Tibial nerve (tissue), 4 donors: ENCODE results near the gene CNOT8. TPM values are rescaled to one million over a fixed set of nuclear protein-coding genes. Genes with fewer than 3 reads are reported as not detected.
"Not testable (repeated sequence)": the region's sequence is repeated elsewhere in the genome, so short reads cannot be mapped to it uniquely, and the experiment has no call there.

Experiments
- DNase-seq, 2 donors: peaks; one replicate each; pipeline ENCODE4 v3.0.0-alpha.2; 2019; ENCODE audit warnings: low spot score in 2 of 2
- H3K27ac ChIP-seq, 4 donors: fragments of 200-600 bp; sonication (generic) in 3 of 4; one replicate each; pipeline ENCODE4 v1.5.1; 2017 to 2019; ENCODE audit warnings: mild to moderate bottlenecking in 1 of 4
- H3K27me3 ChIP-seq, 2 donors: fragments of 200-600 bp; sonication (generic) in 1 of 2; one replicate each; pipeline versions ENCODE4 v1.5.1 to v1.6.0; 2017 to 2019
- H3K36me3 ChIP-seq, 3 donors: fragments of 200-600 bp; sonication (generic); one replicate each; pipeline ENCODE4 v1.5.1; 2018 to 2019
- H3K4me1 ChIP-seq, 4 donors: fragments of 200-600 bp; sonication (generic) in 3 of 4; one replicate each; pipeline ENCODE4 v1.5.1; 2017 to 2019
- H3K4me3 ChIP-seq, 4 donors: fragments of 200-600 bp; sonication (generic) in 3 of 4; one replicate each; pipeline ENCODE4 v1.5.1; 2017 to 2019; ENCODE audit warnings: mild to moderate bottlenecking in 1 of 4, moderate library complexity in 1 of 4
- H3K9me3 ChIP-seq, 4 donors: fragments of 200-600 bp; sonication (generic) in 3 of 4; one replicate each; pipeline ENCODE4 v1.5.1; 2017 to 2019
- EP300 ChIP-seq, 2 donors: sonication (generic); formaldehyde crosslinking; IDR thresholded peaks; one replicate each; pipeline ENCODE4 v1.6.1; 2017; ENCODE audit warnings: antibody characterized with exemption in 2 of 2, mild to moderate bottlenecking in 1 of 2
- POLR2A ChIP-seq, 2 donors: fragments of 450-650 bp; IDR thresholded peaks; one replicate each; pipeline ENCODE4 v1.6.1; 2017; ENCODE audit warnings: antibody characterized with exemption in 2 of 2, mild to moderate bottlenecking in 2 of 2, moderate library complexity in 2 of 2
- WGBS, 2 donors: methylation state at CpG; one replicate each; pipeline ENCODE4 v1.1.5; 2018; 5-methylcytosine and 5-hydroxymethylcytosine counted together
- total RNA-seq, 4 donors: library from RNA; depleted of rRNA; stranded (reverse); fragments of >200 nt; gene quantifications; one replicate each; pipeline ENCODE4 v1.1.0, GENCODE V29; 2016
- TF ChIP-seq, protein P1 (sequence below), 5 experiments: fragments of 200-600 bp in 3 of 5; fragments of 450-650 bp in 2 of 5; sonication (generic) in 3 of 5; IDR thresholded peaks; one replicate each; pipeline ENCODE4 v1.5.1; 2016 to 2019; ENCODE audit warnings: antibody characterized with exemption in 5 of 5, mild to moderate bottlenecking in 3 of 5, moderate library complexity in 2 of 5

The CNOT8 gene
- total RNA-seq, 4 donors from 2014 or later, result 83.9 to 136 (median 102) TPM

DNA sequence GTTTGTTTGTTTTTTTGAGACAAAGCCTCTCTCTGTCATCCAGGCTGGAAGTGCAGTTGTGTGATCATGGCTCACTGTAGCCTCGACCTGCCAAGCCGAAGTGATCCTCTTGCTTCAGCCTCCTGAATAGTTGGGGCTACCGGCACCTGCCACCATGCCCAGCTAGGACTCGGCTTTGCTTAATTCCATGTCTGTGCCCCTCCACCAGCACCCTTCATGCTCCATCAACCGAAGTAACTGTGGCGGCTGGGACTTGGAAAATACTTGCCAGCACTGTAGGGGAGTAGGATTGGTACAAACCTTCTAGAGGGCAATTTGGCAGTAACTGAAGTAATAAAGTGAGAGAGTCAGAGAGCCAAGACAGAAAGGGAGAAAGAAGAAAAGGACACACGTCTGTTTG, 27.0 kb upstream of the CNOT8 start:
- Histone ChIP-seq H3K36me3 (peaks cover 0 to 77% (median 5%) of the 10 kb centered on the region in 3 donors), H3K27ac (no peak overlapping the region), H3K27me3 (no peaks in the 10 kb centered on the region), H3K9me3 (no peaks in the 10 kb centered on the region), H3K4me3 (no peak overlapping the region), H3K4me1 (peaks cover 0 to 25% (median 12%) of the 10 kb centered on the region in 4 donors)
- DNase-seq, result no peak
- 87 to 91% methylated on average over 7 of the region's 7 CpGs for WGBS, 2 donors
- TF ChIP-seq EP300 (IDR thresholded peaks at IDR 0.05) (no peak), POLR2A (IDR thresholded peaks at IDR 0.05) (no peak)
- TF ChIP-seq, protein P1, sequence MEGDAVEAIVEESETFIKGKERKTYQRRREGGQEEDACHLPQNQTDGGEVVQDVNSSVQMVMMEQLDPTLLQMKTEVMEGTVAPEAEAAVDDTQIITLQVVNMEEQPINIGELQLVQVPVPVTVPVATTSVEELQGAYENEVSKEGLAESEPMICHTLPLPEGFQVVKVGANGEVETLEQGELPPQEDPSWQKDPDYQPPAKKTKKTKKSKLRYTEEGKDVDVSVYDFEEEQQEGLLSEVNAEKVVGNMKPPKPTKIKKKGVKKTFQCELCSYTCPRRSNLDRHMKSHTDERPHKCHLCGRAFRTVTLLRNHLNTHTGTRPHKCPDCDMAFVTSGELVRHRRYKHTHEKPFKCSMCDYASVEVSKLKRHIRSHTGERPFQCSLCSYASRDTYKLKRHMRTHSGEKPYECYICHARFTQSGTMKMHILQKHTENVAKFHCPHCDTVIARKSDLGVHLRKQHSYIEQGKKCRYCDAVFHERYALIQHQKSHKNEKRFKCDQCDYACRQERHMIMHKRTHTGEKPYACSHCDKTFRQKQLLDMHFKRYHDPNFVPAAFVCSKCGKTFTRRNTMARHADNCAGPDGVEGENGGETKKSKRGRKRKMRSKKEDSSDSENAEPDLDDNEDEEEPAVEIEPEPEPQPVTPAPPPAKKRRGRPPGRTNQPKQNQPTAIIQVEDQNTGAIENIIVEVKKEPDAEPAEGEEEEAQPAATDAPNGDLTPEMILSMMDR (IDR thresholded peaks at IDR 0.05), result no peak

DNA sequence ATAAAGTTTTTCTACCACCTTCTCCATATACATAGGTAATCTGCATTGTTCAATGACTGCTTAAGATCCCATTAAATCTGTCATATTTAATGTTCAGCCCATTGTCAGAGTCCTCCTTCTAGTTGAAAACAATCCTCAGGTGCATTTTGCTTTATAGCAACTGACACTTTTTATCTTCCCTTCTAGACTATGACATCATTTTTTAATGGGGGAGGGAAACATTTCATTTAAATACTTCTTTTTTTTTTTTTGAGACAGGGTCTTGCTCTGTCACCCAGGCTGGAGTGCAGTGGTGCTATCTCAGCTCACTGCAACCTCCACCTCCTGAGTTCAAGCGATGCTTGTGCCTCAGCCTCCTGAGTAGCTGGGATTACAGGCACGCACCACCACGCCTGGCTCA, 25.6 kb upstream of the CNOT8 start:
- H3K27me3 ChIP-seq, H3K4me3 ChIP-seq, H3K9me3 ChIP-seq, DNase-seq, H3K27ac ChIP-seq: not testable (repeated sequence)
- 95 to 98% methylated on average over 3 of the region's 3 CpGs for WGBS, 2 donors
- peaks cover 0 to 77% (median 5%) of the 10 kb centered on the region in 3 donors for H3K36me3 ChIP-seq
- peaks cover 0 to 29% (median 12%) of the 10 kb centered on the region in 4 donors for H3K4me1 ChIP-seq

DNA sequence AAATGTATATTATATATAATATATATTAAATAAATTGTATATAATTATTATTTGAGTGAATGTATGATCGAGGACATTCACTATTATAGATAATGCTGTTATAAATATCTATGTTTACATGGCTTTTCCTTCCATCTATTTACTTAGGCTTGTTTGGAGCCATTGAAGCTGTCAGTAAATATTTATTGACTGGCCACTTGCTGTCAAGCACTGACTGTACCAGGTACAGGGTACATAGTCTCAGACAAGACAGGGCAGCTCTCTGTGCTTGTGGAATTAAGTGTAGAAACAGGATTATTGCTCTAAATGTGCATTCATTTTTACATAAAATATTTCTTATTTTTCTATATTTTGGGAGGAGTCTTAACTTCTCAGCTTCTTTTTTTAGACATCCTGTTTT, 24.4 kb upstream of the CNOT8 start:
- no peaks in the 10 kb centered on the region for H3K27me3 ChIP-seq
- H3K4me1 ChIP-seq, result peaks cover 0 to 29% (median 12%) of the 10 kb centered on the region in 4 donors
- H3K9me3 ChIP-seq, result no peaks in the 10 kb centered on the region
- no peak for TF ChIP-seq EP300 (IDR thresholded peaks at IDR 0.05)
- TF ChIP-seq, protein P1 (IDR thresholded peaks at IDR 0.05), result no peak
- no peak for TF ChIP-seq POLR2A (IDR thresholded peaks at IDR 0.05)
- 94 to 95% methylated on average over 1 of the region's 1 CpG for WGBS, 2 donors
- DNase-seq, result no peak
- peak overlapping the region in 1 of 4 donors; percentile 79 for H3K27ac ChIP-seq
- H3K4me3 ChIP-seq, result no peak overlapping the region
- peaks cover 0 to 76% (median 5%) of the 10 kb centered on the region in 3 donors for H3K36me3 ChIP-seq

DNA sequence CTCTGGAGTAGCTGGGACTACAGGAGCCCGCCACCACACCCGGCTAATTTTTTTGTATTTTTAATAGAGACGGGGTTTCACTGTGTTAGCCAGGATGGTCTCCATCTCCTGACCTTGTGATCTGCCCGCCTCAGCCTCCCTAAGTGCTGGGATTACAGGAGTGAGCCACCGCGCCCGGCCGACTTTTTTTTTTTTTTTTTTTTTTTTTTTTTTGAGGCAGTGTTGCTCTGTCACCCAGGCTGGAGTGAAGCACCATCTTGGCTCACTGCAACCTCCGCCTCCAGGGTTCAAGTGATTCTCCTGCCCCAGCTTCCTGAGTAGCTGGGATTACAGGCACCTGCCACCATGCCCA, 22.8 kb upstream of the CNOT8 start:
- not testable (repeated sequence) for H3K4me3 ChIP-seq, H3K9me3 ChIP-seq, H3K27me3 ChIP-seq, DNase-seq
- Histone ChIP-seq H3K4me1 (peaks cover 0 to 32% (median 12%) of the 10 kb centered on the region in 4 donors), H3K36me3 (peaks cover 0 to 59% (median 0%) of the 10 kb centered on the region in 3 donors), H3K27ac (peak overlapping the region in 3 of 4 donors; percentile 68 to 79 (median 79))
- WGBS, 2 donors, result 61 to 62% methylated on average over 9 of the region's 9 CpGs

DNA sequence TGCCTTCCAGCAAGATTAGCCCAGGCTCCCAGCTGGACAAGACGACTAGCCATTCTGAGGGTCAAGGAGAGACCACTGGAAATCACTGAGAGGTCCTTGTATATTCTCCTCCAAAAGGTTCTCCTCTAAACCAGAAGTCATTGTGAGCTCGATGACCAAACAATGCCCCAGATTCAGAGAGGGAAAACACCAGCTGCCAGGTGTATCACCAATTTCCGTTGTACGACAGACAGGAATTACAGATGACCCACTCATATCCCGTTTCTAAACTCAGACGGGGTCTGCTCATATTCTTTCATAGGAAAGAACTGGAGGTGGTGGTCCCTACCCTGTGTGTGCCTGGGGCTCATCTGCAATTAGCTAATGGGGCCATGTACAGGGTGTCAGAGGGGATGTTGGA, 22.2 kb upstream of the CNOT8 start:
- no peak overlapping the region for H3K4me3 ChIP-seq
- no peaks in the 10 kb centered on the region for H3K27me3 ChIP-seq
- peaks cover 0 to 54% (median 0%) of the 10 kb centered on the region in 3 donors for H3K36me3 ChIP-seq
- WGBS, 2 donors, result 82 to 92% methylated on average over 6 of the region's 6 CpGs
- peak overlapping the region in 3 of 4 donors; percentile 68 to 79 (median 79) for H3K27ac ChIP-seq
- DNase-seq, result no peak
- peaks cover 0 to 37% (median 12%) of the 10 kb centered on the region in 4 donors for H3K4me1 ChIP-seq
- no peaks in the 10 kb centered on the region for H3K9me3 ChIP-seq
- TF ChIP-seq EP300 (IDR thresholded peaks at IDR 0.05) (no peak), POLR2A (IDR thresholded peaks at IDR 0.05) (no peak)
- TF ChIP-seq, protein P1 (IDR thresholded peaks at IDR 0.05), result no peak

DNA sequence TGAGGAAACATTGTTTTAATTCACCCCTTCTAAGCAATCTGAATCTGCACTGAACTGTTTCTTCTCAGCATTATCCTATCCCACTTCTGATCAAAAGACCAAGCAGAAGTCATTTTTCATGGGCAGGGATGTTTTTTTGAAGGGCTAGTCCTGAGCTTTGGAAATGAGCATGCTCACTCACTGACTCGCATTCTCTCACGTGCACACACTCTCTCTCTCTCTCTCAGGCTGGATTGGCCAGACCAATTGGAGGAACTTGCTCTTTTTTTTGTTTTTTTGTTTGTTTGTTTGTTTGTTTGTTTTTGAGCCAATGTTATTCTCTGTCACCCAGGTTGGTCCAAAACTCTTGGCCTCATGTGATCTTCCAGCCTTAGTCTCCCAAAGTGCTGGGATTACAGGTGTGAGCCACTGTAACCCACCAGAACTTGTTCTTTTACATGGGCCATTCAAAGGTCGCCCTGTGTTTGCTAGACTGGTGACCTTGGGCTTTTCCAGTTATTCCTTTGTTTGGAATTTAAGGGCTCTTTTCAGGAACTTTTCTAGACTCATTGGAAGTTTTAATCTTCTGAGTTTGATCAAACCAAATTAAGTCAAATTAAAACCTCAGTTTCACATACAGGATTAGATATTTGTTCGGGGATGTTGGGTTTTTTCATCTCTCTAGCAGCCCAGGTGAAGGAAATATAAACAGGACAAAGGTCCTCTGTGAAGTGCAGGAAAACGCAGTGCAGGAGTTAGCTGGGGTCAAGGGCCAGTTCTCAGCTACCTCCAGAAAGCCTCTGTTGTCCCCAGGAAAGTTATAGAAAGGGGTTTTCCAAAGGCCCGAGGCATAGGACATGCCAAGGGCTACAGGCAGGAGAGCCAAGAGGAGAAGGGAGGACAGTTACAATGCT, 21.2 kb upstream of the CNOT8 start:
- DNase-seq, result no peak
- Histone ChIP-seq H3K27me3 (no peaks in the 10 kb centered on the region), H3K4me3 (no peak overlapping the region), H3K27ac (peak overlapping the region in 1 of 4 donors; percentile 79), H3K9me3 (no peaks in the 10 kb centered on the region), H3K4me1 (peaks cover 0 to 46% (median 12%) of the 10 kb centered on the region in 4 donors), H3K36me3 (peaks cover 0 to 44% (median 0%) of the 10 kb centered on the region in 3 donors)
- 74 to 76% methylated on average over 6 of the region's 6 CpGs for WGBS, 2 donors
- TF ChIP-seq POLR2A (IDR thresholded peaks at IDR 0.05), result no peak
- TF ChIP-seq EP300 (IDR thresholded peaks at IDR 0.05), result no peak
- TF ChIP-seq, protein P1 (IDR thresholded peaks at IDR 0.05), result no peak
